Stimulated activated naive CD8-positive, alpha-beta T cell treated with anti-CD3 and anti-CD28 coated beads, Interleukin-15, amount 100 ng/mL, for 72 hours (primary cell): ENCODE measurements around the gene TBATA.

Experiments
- ATAC-seq: fragments of 150-1000 bp; cut with Tn5 transposase; 2 replicates; pipeline ENCODE4 v1.10.0; 2021; ENCODE audit warnings: mild to moderate bottlenecking, moderate library complexity
- DNase-seq, 2 donors: peaks; one replicate each; pipeline ENCODE4 v3.0.0; 2021 to 2022
- H3K27ac Mint-ChIP-seq, 2 donors: one replicate each; pipeline ENCODE4 v1.8.0; 2022; ENCODE audit warnings: mild to moderate bottlenecking in 2 of 2, mixed read lengths in 2 of 2, moderate library complexity in 2 of 2
- H3K27me3 Mint-ChIP-seq: one replicate; pipeline ENCODE4 v1.8.0; 2022; ENCODE audit warnings: mixed read lengths
- H3K4me1 Mint-ChIP-seq: one replicate; pipeline ENCODE4 v1.8.0; 2022; ENCODE audit warnings: mild to moderate bottlenecking, mixed read lengths
- H3K4me3 Mint-ChIP-seq, 2 donors: one replicate each; pipeline ENCODE4 v1.8.0; 2022; ENCODE audit warnings: mild to moderate bottlenecking in 2 of 2, mixed read lengths in 2 of 2, moderate library complexity in 1 of 2
- H3K9me3 Mint-ChIP-seq, 2 donors: one replicate each; pipeline ENCODE4 v1.8.0; 2022; ENCODE audit warnings: mixed read lengths in 2 of 2

The TBATA gene

GRCh38 chr10:70785190-70785589 is at the start of gene TBATA:
Gene TBATA, minus strand, starts transcription at chr10:70785377. Its CDS starts 1,998 bp downstream, at chr10:70783379.
- H3K4me3 Mint-ChIP-seq = no peak within 1 kb of the TSS
- H3K27ac Mint-ChIP-seq = peak within 1 kb of the TSS in 1 of 2 donors; percentile 67
- peaks cover 37% of the 10 kb centered on the region for H3K4me1 Mint-ChIP-seq
- ATAC-seq (no peak), DNase-seq (no peak)
- H3K27me3 Mint-ChIP-seq = peaks cover 10% of the 10 kb centered on the region
- no peaks in the 10 kb centered on the region for H3K9me3 Mint-ChIP-seq

GRCh38 chr10:70834441-70835151 is 49.4 kb upstream of the TBATA start:
- H3K4me1 Mint-ChIP-seq = peaks cover 35% of the 10 kb centered on the region
- H3K27ac Mint-ChIP-seq = no peak overlapping the region

GRCh38 chr10:70834021-70834420 is 48.8 kb upstream of the TBATA start:
- ATAC-seq = no peak
- H3K9me3 Mint-ChIP-seq = no peaks in the 10 kb centered on the region
- H3K4me3 Mint-ChIP-seq = peak overlapping the region in 1 of 2 donors; percentile 31
- no peaks in the 10 kb centered on the region for H3K27me3 Mint-ChIP-seq
- H3K27ac Mint-ChIP-seq = peak overlapping the region; percentile 48 to 62
- H3K4me1 Mint-ChIP-seq = peaks cover 39% of the 10 kb centered on the region
- no peak for DNase-seq

More at GRCh38 chr10:70834441-70835151, 49.4 kb upstream of the TBATA start:
- DNase-seq (no peak), ATAC-seq (no peak)
- Mint-ChIP-seq H3K27me3 (no peaks in the 10 kb centered on the region), H3K9me3 (no peaks in the 10 kb centered on the region), H3K4me3 (peak overlapping the region in 1 of 2 donors; percentile 31)

GRCh38 chr10:70833601-70834000 is 48.4 kb upstream of the TBATA start:
- Mint-ChIP-seq H3K4me3 (peak overlapping the region in 1 of 2 donors; percentile 31), H3K27ac (peak overlapping the region in 1 of 2 donors; percentile 14), H3K4me1 (peaks cover 39% of the 10 kb centered on the region), H3K27me3 (no peaks in the 10 kb centered on the region), H3K9me3 (no peaks in the 10 kb centered on the region)
- no peak for DNase-seq
- ATAC-seq = no peak

GRCh38 chr10:70832852-70833528 is 47.8 kb upstream of the TBATA start:
- DNase-seq (no peak), ATAC-seq (peak; percentile 79)
- H3K4me3 Mint-ChIP-seq = peak overlapping the region in 1 of 2 donors; percentile 21
- no peaks in the 10 kb centered on the region for H3K9me3 Mint-ChIP-seq
- H3K4me1 Mint-ChIP-seq = peaks cover 33% of the 10 kb centered on the region
- no peaks in the 10 kb centered on the region for H3K27me3 Mint-ChIP-seq
- H3K27ac Mint-ChIP-seq = peak overlapping the region in 1 of 2 donors; percentile 14

GRCh38 chr10:70832221-70832620 is 47.0 kb upstream of the TBATA start:
- no peak for DNase-seq
- peaks cover 37% of the 10 kb centered on the region for H3K4me1 Mint-ChIP-seq

GRCh38 chr10:70830164-70830563 is 45.0 kb upstream of the TBATA start:
- no peak overlapping the region for H3K27ac Mint-ChIP-seq
- H3K4me1 Mint-ChIP-seq = peaks cover 38% of the 10 kb centered on the region
- ATAC-seq (no peak), DNase-seq (no peak)
- H3K9me3 Mint-ChIP-seq = no peaks in the 10 kb centered on the region
- H3K27me3 Mint-ChIP-seq = no peaks in the 10 kb centered on the region
- no peak overlapping the region for H3K4me3 Mint-ChIP-seq

More at GRCh38 chr10:70832221-70832620, 47.0 kb upstream of the TBATA start:
- no peak for ATAC-seq
- no peaks in the 10 kb centered on the region for H3K9me3 Mint-ChIP-seq
- no peak overlapping the region for H3K27ac Mint-ChIP-seq
- no peak overlapping the region for H3K4me3 Mint-ChIP-seq
- no peaks in the 10 kb centered on the region for H3K27me3 Mint-ChIP-seq

GRCh38 chr10:70829543-70829942 is 44.4 kb upstream of the TBATA start:
- no peak overlapping the region for H3K27ac Mint-ChIP-seq
- H3K4me3 Mint-ChIP-seq = no peak overlapping the region
- H3K9me3 Mint-ChIP-seq = no peaks in the 10 kb centered on the region
- DNase-seq (no peak), ATAC-seq (no peak)
- peaks cover 34% of the 10 kb centered on the region for H3K4me1 Mint-ChIP-seq
- no peaks in the 10 kb centered on the region for H3K27me3 Mint-ChIP-seq

- ATAC-seq = no peak
- H3K27ac Mint-ChIP-seq = no peak overlapping the region
- H3K9me3 Mint-ChIP-seq = no peaks in the 10 kb centered on the region
- DNase-seq = no peak
- H3K27me3 Mint-ChIP-seq = no peaks in the 10 kb centered on the region
- no peak overlapping the region for H3K4me3 Mint-ChIP-seq
- peaks cover 28% of the 10 kb centered on the region for H3K4me1 Mint-ChIP-seq
These were observed 43.7 kb upstream of the TBATA start for GRCh38 chr10:70828923-70829322.

- ATAC-seq (no peak), DNase-seq (no peak)
- H3K4me1 Mint-ChIP-seq = peaks cover 17% of the 10 kb centered on the region
- H3K27ac Mint-ChIP-seq = no peak overlapping the region
- H3K9me3 Mint-ChIP-seq = no peaks in the 10 kb centered on the region
- no peak overlapping the region for H3K4me3 Mint-ChIP-seq
- H3K27me3 Mint-ChIP-seq = no peaks in the 10 kb centered on the region
These were observed 42.0 kb upstream of the TBATA start for GRCh38 chr10:70827086-70827757.

- no peak overlapping the region for H3K27ac Mint-ChIP-seq
- peaks cover 38% of the 10 kb centered on the region for H3K4me1 Mint-ChIP-seq
These were observed 37.1 kb upstream of the TBATA start for GRCh38 chr10:70822076-70822820.

GRCh38 chr10:70820976-70821750 is 36.0 kb upstream of the TBATA start:
- H3K9me3 Mint-ChIP-seq = no peaks in the 10 kb centered on the region
- ATAC-seq (peak; percentile 69), DNase-seq (no peak)
- no peak overlapping the region for H3K27ac Mint-ChIP-seq
- H3K27me3 Mint-ChIP-seq = no peaks in the 10 kb centered on the region
- no peak overlapping the region for H3K4me3 Mint-ChIP-seq
- H3K4me1 Mint-ChIP-seq = peaks cover 47% of the 10 kb centered on the region

More at GRCh38 chr10:70822076-70822820, 37.1 kb upstream of the TBATA start:
- ATAC-seq (no peak), DNase-seq (no peak)
- H3K9me3 Mint-ChIP-seq = no peaks in the 10 kb centered on the region
- H3K27me3 Mint-ChIP-seq = no peaks in the 10 kb centered on the region
- H3K4me3 Mint-ChIP-seq = no peak overlapping the region

- Mint-ChIP-seq H3K4me3 (peak overlapping the region; percentile 92 to 93), H3K27me3 (no peaks in the 10 kb centered on the region), H3K27ac (peak overlapping the region; percentile 81 to 92), H3K4me1 (peaks cover 52% of the 10 kb centered on the region), H3K9me3 (no peaks in the 10 kb centered on the region)
- DNase-seq (peak; percentile 47), ATAC-seq (peak; percentile 75)
These were observed 31.2 kb upstream of the TBATA start for GRCh38 chr10:70816220-70816894.

GRCh38 chr10:70815504-70816219 is 30.5 kb upstream of the TBATA start, which contains the start of gene SGPL1:
Gene SGPL1, plus strand, starts transcription at chr10:70815948. Its CDS starts 906 bp downstream, at chr10:70816854.
- ATAC-seq = peak; percentile 96
- H3K4me1 Mint-ChIP-seq = peaks cover 45% of the 10 kb centered on the region

More at GRCh38 chr10:70815504-70816219, 30.5 kb upstream of the TBATA start, which contains the start of gene SGPL1:
- Mint-ChIP-seq H3K4me3 (peak within 1 kb of the TSS; percentile 92 to 93), H3K27ac (peak within 1 kb of the TSS; percentile 91 to 98), H3K27me3 (no peaks in the 10 kb centered on the region), H3K9me3 (no peaks in the 10 kb centered on the region)
- DNase-seq = peak; percentile 86 to 90
